Natural killer cell (primary cell): ENCODE data around the gene BPIFB6. TPM values are rescaled to one million over a fixed set of nuclear protein-coding genes. Genes with fewer than 3 reads are reported as not detected.

ENCODE experiments used
- ATAC-seq, 3 donors: fragments of 150-1000 bp in 2 of 3; fragments of 200-7000 bp in 1 of 3; cut with Tn5 transposase; 1 replicate in 1 of 3; 2 replicates in 2 of 3; pipeline ENCODE4 v1.10.0; 2021; ENCODE audit warnings: mild to moderate bottlenecking in 2 of 3, moderate library complexity in 2 of 3
- DNase-seq, 2 donors: peaks; one replicate each; pipeline versions ENCODE4 v3.0.0 to v3.0.0-alpha.2; 2013 to 2021; ENCODE audit warnings: mixed read lengths in 1 of 2
- H3K27ac ChIP-seq: one replicate; pipeline ENCODE4 v1.5.1; 2013; ENCODE audit warnings: mild to moderate bottlenecking, low read length
- H3K27me3 ChIP-seq: one replicate; pipeline ENCODE4 v1.6.1; 2013; ENCODE audit warnings: low read length; ENCODE audit not compliant: control insufficient read depth, insufficient read depth
- H3K36me3 ChIP-seq: one replicate; pipeline ENCODE4 v1.6.1; 2013; ENCODE audit warnings: low read length; ENCODE audit not compliant: control insufficient read depth, insufficient read depth
- H3K4me1 ChIP-seq: one replicate; pipeline ENCODE4 v1.6.1; 2013; ENCODE audit warnings: low read length; ENCODE audit not compliant: control insufficient read depth, insufficient read depth
- H3K4me3 ChIP-seq: one replicate; pipeline ENCODE4 v1.5.1; 2013; ENCODE audit warnings: low read length
- H3K9me3 ChIP-seq: one replicate; pipeline ENCODE4 v1.6.1; 2013; ENCODE audit warnings: low read length; ENCODE audit not compliant: control insufficient read depth, insufficient read depth
- H3K27ac Mint-ChIP-seq, 2 donors: one replicate each; pipeline ENCODE4 v1.8.0; 2022; ENCODE audit warnings: mild to moderate bottlenecking in 2 of 2, mixed read lengths in 2 of 2, moderate library complexity in 1 of 2
- H3K27me3 Mint-ChIP-seq, 2 donors: one replicate each; pipeline ENCODE4 v1.8.0; 2022; ENCODE audit warnings: low read depth in 2 of 2, mixed read lengths in 2 of 2
- H3K36me3 Mint-ChIP-seq: one replicate; pipeline ENCODE4 v1.8.0; 2022; ENCODE audit warnings: mixed read lengths
- H3K4me1 Mint-ChIP-seq, 2 donors: one replicate each; pipeline ENCODE4 v1.8.0; 2022; ENCODE audit warnings: mixed read lengths in 2 of 2
- H3K4me3 Mint-ChIP-seq: one replicate; pipeline ENCODE4 v1.8.0; 2022; ENCODE audit warnings: mild to moderate bottlenecking, moderate library complexity, mixed read lengths
- H3K9me3 Mint-ChIP-seq, 2 donors: one replicate each; pipeline ENCODE4 v1.8.0; 2022; ENCODE audit warnings: mixed read lengths in 2 of 2
- WGBS: methylation state at CpG from one replicate; pipeline ENCODE4 v1.1.7; 2013; ENCODE audit warnings: missing lambda C conversion rate; ENCODE audit not compliant: insufficient coverage; 5-methylcytosine and 5-hydroxymethylcytosine counted together
- intact Hi-C: fragments of 100-400 bp; cut with micrococcal nuclease; formaldehyde crosslinking; loops from one replicate; pipeline ENCODE4 v1.14.2; 2022
- total RNA-seq, 4 donors: library from RNA; stranded (reverse); fragments of 120-200 nt in 1 of 4; gene quantifications; one replicate each; pipeline versions ENCODE4 v1.2.3 to v1.2.4, GENCODE V29; 2013 to 2022
- TF ChIP-seq, protein P1 (sequence below): fragments of 200-600 bp; IDR thresholded peaks from one replicate; pipeline ENCODE4 v1.8.0; 2022; ENCODE audit warnings: antibody characterized with exemption

Gene BPIFB6
- total RNA-seq, 3 donors from 2014 or later (not counting 1 experiment from before 2014, with no cell fraction given) = not detected

DNA sequence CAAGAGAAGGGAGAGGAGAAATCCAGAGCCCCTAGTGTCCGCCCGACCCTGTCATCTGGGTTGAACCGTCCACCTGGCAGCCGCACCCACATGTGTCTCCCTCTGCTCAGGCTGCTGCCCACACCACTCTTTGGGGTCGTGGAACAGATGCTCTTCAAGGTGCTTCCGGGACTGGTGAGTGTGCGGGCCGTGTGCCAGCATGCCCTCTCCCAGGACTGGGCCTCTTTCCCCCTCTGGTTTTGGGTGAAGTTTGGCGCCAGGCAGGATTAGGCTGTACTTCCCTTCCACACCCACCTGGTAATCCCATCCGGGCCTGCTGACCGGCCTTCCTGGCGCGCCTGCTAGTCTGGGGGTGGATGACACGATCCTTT, 30.2 kb downstream of the BPIFB6 start:
- DNase-seq (no peak), ATAC-seq (no peak)
- H3K27me3 ChIP-seq = no peaks in the 10 kb centered on the region
- 79% methylated on average over 14 of the region's 14 CpGs for WGBS
- Mint-ChIP-seq H3K4me3 (no peak overlapping the region), H3K27ac (no peak overlapping the region), H3K27me3 (peaks cover 0 to 3% of the 10 kb centered on the region in 2 donors), H3K36me3 (no peaks in the 10 kb centered on the region), H3K9me3 (no peaks in the 10 kb centered on the region), H3K4me1 (no peaks in the 10 kb centered on the region)
- no peaks in the 10 kb centered on the region for H3K4me1 ChIP-seq
- no peak overlapping the region for H3K27ac ChIP-seq
- intact Hi-C loops = no loop called here
- no peak overlapping the region for H3K4me3 ChIP-seq
- H3K9me3 ChIP-seq = no peaks in the 10 kb centered on the region
- TF ChIP-seq, protein P1, sequence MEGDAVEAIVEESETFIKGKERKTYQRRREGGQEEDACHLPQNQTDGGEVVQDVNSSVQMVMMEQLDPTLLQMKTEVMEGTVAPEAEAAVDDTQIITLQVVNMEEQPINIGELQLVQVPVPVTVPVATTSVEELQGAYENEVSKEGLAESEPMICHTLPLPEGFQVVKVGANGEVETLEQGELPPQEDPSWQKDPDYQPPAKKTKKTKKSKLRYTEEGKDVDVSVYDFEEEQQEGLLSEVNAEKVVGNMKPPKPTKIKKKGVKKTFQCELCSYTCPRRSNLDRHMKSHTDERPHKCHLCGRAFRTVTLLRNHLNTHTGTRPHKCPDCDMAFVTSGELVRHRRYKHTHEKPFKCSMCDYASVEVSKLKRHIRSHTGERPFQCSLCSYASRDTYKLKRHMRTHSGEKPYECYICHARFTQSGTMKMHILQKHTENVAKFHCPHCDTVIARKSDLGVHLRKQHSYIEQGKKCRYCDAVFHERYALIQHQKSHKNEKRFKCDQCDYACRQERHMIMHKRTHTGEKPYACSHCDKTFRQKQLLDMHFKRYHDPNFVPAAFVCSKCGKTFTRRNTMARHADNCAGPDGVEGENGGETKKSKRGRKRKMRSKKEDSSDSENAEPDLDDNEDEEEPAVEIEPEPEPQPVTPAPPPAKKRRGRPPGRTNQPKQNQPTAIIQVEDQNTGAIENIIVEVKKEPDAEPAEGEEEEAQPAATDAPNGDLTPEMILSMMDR = no peak
- no peaks in the 10 kb centered on the region for H3K36me3 ChIP-seq

DNA sequence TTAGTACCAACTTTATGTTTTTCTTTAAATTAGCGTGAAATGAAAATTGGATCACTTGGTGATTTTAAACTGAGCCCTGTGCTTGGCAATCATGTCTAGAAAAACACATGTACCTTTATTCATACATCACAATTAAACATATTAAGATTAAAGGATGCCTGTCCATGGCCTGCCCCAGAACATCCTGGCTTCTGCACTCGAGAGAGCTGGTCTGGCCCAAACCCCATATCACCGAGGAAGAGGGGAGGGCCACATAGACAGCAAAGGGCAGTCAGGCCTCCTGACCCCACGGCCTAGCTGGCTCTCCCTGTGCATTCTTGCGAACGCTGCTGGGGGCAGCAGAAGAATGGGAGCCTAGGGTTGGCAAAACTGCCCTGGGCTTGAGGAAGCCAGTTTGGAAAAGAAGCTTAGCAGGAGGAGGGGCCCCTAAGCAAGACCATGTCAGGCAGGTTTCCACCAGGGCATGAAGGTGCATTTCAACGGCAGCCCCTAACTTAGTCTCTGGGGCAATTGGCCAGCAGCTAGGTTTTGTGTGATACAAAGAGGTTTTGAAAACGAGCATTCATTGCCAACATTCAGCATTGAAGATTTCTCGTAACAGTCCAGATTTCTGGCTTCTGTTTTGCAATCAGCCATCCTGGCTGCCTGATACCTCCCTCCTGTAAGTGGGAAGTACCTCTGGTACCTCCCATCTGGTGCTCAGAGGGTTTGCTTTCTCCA, 30.8 kb downstream of the BPIFB6 start:
- ATAC-seq (no peak), DNase-seq (no peak)
- H3K27ac ChIP-seq = no peak overlapping the region
- H3K4me3 ChIP-seq = no peak overlapping the region
- TF ChIP-seq, protein P1 = no peak
- no peaks in the 10 kb centered on the region for H3K27me3 ChIP-seq
- H3K9me3 ChIP-seq = no peaks in the 10 kb centered on the region
- H3K36me3 ChIP-seq = no peaks in the 10 kb centered on the region
- H3K27me3 Mint-ChIP-seq = peaks cover 0 to 3% of the 10 kb centered on the region in 2 donors
- 80% methylated on average over 9 of the region's 9 CpGs for WGBS
- H3K4me3 Mint-ChIP-seq = no peak overlapping the region
- H3K4me1 ChIP-seq = no peaks in the 10 kb centered on the region
- H3K4me1 Mint-ChIP-seq = no peaks in the 10 kb centered on the region
- no peak overlapping the region for H3K27ac Mint-ChIP-seq
- intact Hi-C loops = no loop called here
- H3K9me3 Mint-ChIP-seq = no peaks in the 10 kb centered on the region
- no peaks in the 10 kb centered on the region for H3K36me3 Mint-ChIP-seq

DNA sequence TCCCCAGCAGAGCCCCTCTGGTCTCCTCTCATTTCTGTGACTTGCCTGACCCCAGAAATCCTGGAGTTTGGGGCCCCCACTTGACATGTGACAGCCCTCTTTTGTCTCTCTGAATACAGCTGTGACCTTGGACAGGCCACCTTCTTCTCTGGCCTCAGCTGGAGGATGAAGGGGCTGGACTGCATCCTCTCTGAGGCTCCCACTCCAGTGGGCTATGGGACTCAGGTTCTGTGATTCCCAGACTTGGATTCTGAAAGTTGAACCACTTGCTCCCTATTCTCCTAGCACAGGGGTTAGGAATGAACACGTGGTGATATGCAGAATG, 31.3 kb downstream of the BPIFB6 start:
- WGBS = 92% methylated on average over 1 of the region's 1 CpG
- Histone ChIP-seq H3K36me3 (no peaks in the 10 kb centered on the region), H3K4me3 (no peak overlapping the region), H3K27ac (no peak overlapping the region), H3K27me3 (no peaks in the 10 kb centered on the region), H3K9me3 (no peaks in the 10 kb centered on the region), H3K4me1 (no peaks in the 10 kb centered on the region)
- H3K27me3 Mint-ChIP-seq = peaks cover 0 to 2% of the 10 kb centered on the region in 2 donors
- H3K36me3 Mint-ChIP-seq = no peaks in the 10 kb centered on the region
- no peak overlapping the region for H3K4me3 Mint-ChIP-seq
- peaks cover 0 to under 1% of the 10 kb centered on the region in 2 donors for H3K4me1 Mint-ChIP-seq
- ATAC-seq = no peak
- TF ChIP-seq, protein P1 = no peak
- H3K27ac Mint-ChIP-seq = no peak overlapping the region
- no peaks in the 10 kb centered on the region for H3K9me3 Mint-ChIP-seq
- no peak for DNase-seq
- intact Hi-C loops = no loop called here

DNA sequence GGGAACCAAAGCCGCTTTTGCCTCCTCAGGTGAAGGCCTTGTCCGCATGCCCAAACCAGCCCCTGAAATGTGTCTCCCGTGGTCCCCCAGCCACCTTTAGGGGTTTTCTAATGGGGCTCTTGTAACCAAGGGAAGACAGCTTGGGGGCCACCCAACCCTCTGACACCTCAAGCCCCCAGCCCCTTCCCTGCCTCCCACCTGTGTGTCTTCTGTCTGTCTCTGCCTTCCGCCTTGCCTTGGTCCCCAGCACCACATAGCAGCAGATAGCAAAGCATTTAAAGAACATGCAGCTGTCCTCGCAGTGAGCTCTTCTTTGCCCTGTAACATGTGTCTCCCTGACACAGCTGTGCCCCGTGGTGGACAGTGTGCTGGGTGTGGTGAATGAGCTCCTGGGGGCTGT, 31.8 kb downstream of the BPIFB6 start:
- no peak for DNase-seq
- H3K27me3 ChIP-seq = no peaks in the 10 kb centered on the region
- H3K27me3 Mint-ChIP-seq = no peaks in the 10 kb centered on the region
- no peaks in the 10 kb centered on the region for H3K36me3 Mint-ChIP-seq
- TF ChIP-seq, protein P1 = no peak
- H3K4me3 Mint-ChIP-seq = no peak overlapping the region
- H3K9me3 ChIP-seq = no peaks in the 10 kb centered on the region
- H3K27ac Mint-ChIP-seq = no peak overlapping the region
- intact Hi-C loops = no loop called here
- H3K4me1 ChIP-seq = no peaks in the 10 kb centered on the region
- no peak for ATAC-seq
- no peak overlapping the region for H3K4me3 ChIP-seq
- H3K9me3 Mint-ChIP-seq = no peaks in the 10 kb centered on the region
- no peak overlapping the region for H3K27ac ChIP-seq
- H3K36me3 ChIP-seq = no peaks in the 10 kb centered on the region
- peaks cover 0 to 4% of the 10 kb centered on the region in 2 donors for H3K4me1 Mint-ChIP-seq
- 89% methylated on average over 6 of the region's 6 CpGs for WGBS
